Lung (tissue), 12 donors: ENCODE results near the gene LOXL1. TPM values are rescaled to one million over a fixed set of nuclear protein-coding genes. Genes with fewer than 3 reads are reported as not detected.

Experiments used
- ATAC-seq: fragments of 200-7000 bp; cut with Tn5 transposase; one replicate; pipeline ENCODE4 v1.9.1; 2020; ENCODE audit warnings: moderate number of reproducible peaks; ENCODE audit not compliant: insufficient read depth, low FRiP score
- DNase-seq, 3 donors: peaks; one replicate each; pipeline ENCODE4 v3.0.0-alpha.2; 2013 to 2017
- H3K27ac ChIP-seq, 2 donors: one replicate each; pipeline ENCODE4 v1.5.1; 2013; ENCODE audit warnings: mild to moderate bottlenecking in 2 of 2, moderate library complexity in 2 of 2, control low read depth in 1 of 2, inconsistent platforms in 1 of 2, low read depth in 1 of 2, low read length in 1 of 2
- H3K27me3 ChIP-seq, 3 donors: one replicate each; pipeline ENCODE4 v1.5.1; 2013; ENCODE audit warnings: low read length in 2 of 3; ENCODE audit not compliant: control insufficient read depth in 3 of 3, insufficient read depth in 3 of 3
- H3K36me3 ChIP-seq, 4 donors: one replicate each; pipeline ENCODE4 v1.5.1; 2013; ENCODE audit warnings: low read length in 4 of 4, mild to moderate bottlenecking in 1 of 4, moderate library complexity in 1 of 4; ENCODE audit not compliant: control insufficient read depth in 4 of 4, insufficient read depth in 4 of 4
- H3K4me1 ChIP-seq, 5 donors: one replicate each; pipeline ENCODE4 v1.5.1; 2013; ENCODE audit warnings: low read length in 5 of 5, mild to moderate bottlenecking in 2 of 5, moderate library complexity in 1 of 5; ENCODE audit not compliant: control insufficient read depth in 5 of 5, insufficient read depth in 5 of 5
- H3K4me3 ChIP-seq: one replicate; pipeline ENCODE4 v1.5.1; 2013; ENCODE audit warnings: mild to moderate bottlenecking, control low read depth, moderate library complexity
- H3K9ac ChIP-seq, 2 donors: one replicate each; pipeline ENCODE4 v1.5.1; 2013; ENCODE audit warnings: low read length in 2 of 2, control low read depth in 1 of 2; ENCODE audit not compliant: insufficient read depth in 1 of 2
- H3K9me3 ChIP-seq, 4 donors: one replicate each; pipeline ENCODE4 v1.5.1; 2013; ENCODE audit warnings: low read length in 3 of 4, mild to moderate bottlenecking in 1 of 4, moderate library complexity in 1 of 4; ENCODE audit not compliant: control insufficient read depth in 4 of 4, insufficient read depth in 3 of 4
- CTCF ChIP-seq: IDR thresholded peaks from 2 replicates; pipeline ENCODE4 v1.5.1; 2012; ENCODE audit warnings: mild to moderate bottlenecking; ENCODE audit errors: control extremely low read depth, extremely low read depth
- WGBS, 2 donors: extraction: QIAGEN DNeasy Blood & Tissue Kit; methylation state at CpG; one replicate each; pipeline ENCODE4 v1.1.7; 2013; 5-methylcytosine and 5-hydroxymethylcytosine counted together
- polyA plus RNA-seq, 2 donors: library from polyadenylated mRNA; stranded (reverse); fragments of 200-250 nt; gene quantifications; one replicate each; pipeline ENCODE4 v1.2.1, GENCODE V29; 2013
- total RNA-seq, 2 donors: library from RNA; depleted of rRNA in 1 of 2; stranded (reverse); fragments of >200 nt in 1 of 2; gene quantifications; one replicate each; pipeline ENCODE4 v1.2.1, GENCODE V29; 2014 to 2021
- donor health status: control.
- donor health status: control.
- donor health status: Bipolar disorder and iron deficiency.
- donor health status: healthy.
- donor health status: DM: yes; HTN: yes; CAD: no.

Gene LOXL1
- total and polyA plus RNA-seq, 4 donors: 9.4 to 25.3 (median 14.3) TPM

GRCh38 chr15:73923488-73924164 is 2.6 kb upstream of the LOXL1 start:
- ATAC-seq: no peak
- peak overlapping the region in 1 of 2 donors; percentile 29 for H3K9ac ChIP-seq
- no peak overlapping the region for H3K4me3 ChIP-seq
- no peaks in the 10 kb centered on the region for H3K9me3 ChIP-seq
- peak overlapping the region; percentile 25 to 41 for H3K27ac ChIP-seq
- H3K36me3 ChIP-seq: peaks cover 0 to 5% (median 0%) of the 10 kb centered on the region in 4 donors
- peak in 1 of 3 donors; percentile 5 for DNase-seq
- H3K27me3 ChIP-seq: no peaks in the 10 kb centered on the region
- H3K4me1 ChIP-seq: peaks cover 17 to 62% (median 31%) of the 10 kb centered on the region in 5 donors
- TF ChIP-seq CTCF: no peak
- 59 to 69% methylated on average over 6 of the region's 6 CpGs for WGBS, 2 donors

GRCh38 chr15:73924171-73924921 is 1.9 kb upstream of the LOXL1 start:
- ATAC-seq: no peak
- H3K27me3 ChIP-seq: no peaks in the 10 kb centered on the region
- DNase-seq: peak; percentile 81 to 87 (median 85)
- WGBS, 2 donors: 42 to 50% methylated on average over 11 to 12 of the region's 12 CpGs
- no peak overlapping the region for H3K4me3 ChIP-seq
- peak overlapping the region; percentile 25 to 69 for H3K27ac ChIP-seq
- H3K4me1 ChIP-seq: peaks cover 17 to 69% (median 35%) of the 10 kb centered on the region in 5 donors
- TF ChIP-seq CTCF: no peak
- H3K9ac ChIP-seq: no peak overlapping the region
- peaks cover 0 to 5% (median 0%) of the 10 kb centered on the region in 4 donors for H3K36me3 ChIP-seq
- H3K9me3 ChIP-seq: no peaks in the 10 kb centered on the region

- peak overlapping the region in 1 of 2 donors; percentile 11 for H3K9ac ChIP-seq
- peaks cover 0 to 5% (median 0%) of the 10 kb centered on the region in 4 donors for H3K36me3 ChIP-seq
- WGBS, 2 donors: 76 to 78% methylated on average over 8 of the region's 8 CpGs
- TF ChIP-seq CTCF: no peak
- H3K4me1 ChIP-seq: peaks cover 14 to 83% (median 44%) of the 10 kb centered on the region in 5 donors
- ATAC-seq (no peak), DNase-seq (no peak)
- no peak overlapping the region for H3K4me3 ChIP-seq
- no peaks in the 10 kb centered on the region for H3K27me3 ChIP-seq
- H3K9me3 ChIP-seq: no peaks in the 10 kb centered on the region
- peak overlapping the region; percentile 18 to 83 for H3K27ac ChIP-seq
Observed at GRCh38 chr15:73925848-73926218, 429 bp upstream of the LOXL1 start.
